ENCODE measurements around the gene NDUFAF2. TPM values are rescaled to one million over a fixed set of nuclear protein-coding genes. Genes with fewer than 3 reads are reported as not detected.

NDUFAF2 gene
- 10 to 100 TPM; 12.8 to 29.9 (median 19.5) TPM for total RNA-seq
- long read RNA-seq, donor 1, transcript NDUFAF2-201 (4 exons, 719 nt): major isoform, 16 of 23 reads
- long read RNA-seq, donor 1, partial matches to known transcripts: 2 of 23 reads
- long read RNA-seq, donor 1, other reads (novel, unspliced or antisense): 5 of 23 reads
- long read RNA-seq, donor 2, transcript NDUFAF2-201 (4 exons, 719 nt): major isoform, 5 of 8 reads
- long read RNA-seq, donor 2, partial matches to known transcripts: 2 of 8 reads
- long read RNA-seq, donor 2, other reads (novel, unspliced or antisense): 1 of 8 reads

- TF ChIP-seq CTCF (IDR thresholded peaks at IDR 0.05): no peak
- ATAC-seq: peak; percentile 99
- intact Hi-C loops (cut with DNase I, micrococcal nuclease): no loop called here
Measured at GRCh38 chr5:60944904-60945812, at the start of gene NDUFAF2, which contains the start of gene ERCC8. TSS of gene NDUFAF2 (plus strand) at chr5:60945205. CDS start at chr5:60945256, 51 bp downstream. TSS of gene ERCC8 (minus strand) at chr5:60945070. CDS start at chr5:60945008, 62 bp downstream.

GRCh38 chr5:60896991-60897390, 48.0 kb upstream of the NDUFAF2 start:
- no peaks in the 10 kb centered on the region for H3K9me3 ChIP-seq
- no peak for DNase-seq
- intact Hi-C loops (cut with DNase I, micrococcal nuclease): no loop called here
- H3K36me3 ChIP-seq (ENCODE audit: low read depth): no peaks in the 10 kb centered on the region
- no peak for ATAC-seq
- no peak for TF ChIP-seq CTCF (IDR thresholded peaks at IDR 0.05)
- no peaks in the 10 kb centered on the region for H3K4me1 ChIP-seq (ENCODE audit: low read depth)
- H3K4me3 ChIP-seq: no peak overlapping the region

More at GRCh38 chr5:60944904-60945812, at the start of gene NDUFAF2, which contains the start of gene ERCC8:
- Histone ChIP-seq H3K4me1 (ENCODE audit: low read depth) (peaks cover 16% of the 10 kb centered on the region), H3K9me3 (no peaks in the 10 kb centered on the region), H3K4me3 (peak within 1 kb of the TSS; percentile 48), H3K36me3 (ENCODE audit: low read depth) (no peaks in the 10 kb centered on the region)
- DNase-seq: peak; percentile 91 to 94 (median 91)

GRCh38 chr5:60903356-60903755, 41.6 kb upstream of the NDUFAF2 start:
- Histone ChIP-seq H3K4me1 (ENCODE audit: low read depth) (no peaks in the 10 kb centered on the region), H3K9me3 (no peaks in the 10 kb centered on the region), H3K36me3 (ENCODE audit: low read depth) (no peaks in the 10 kb centered on the region), H3K4me3 (no peak overlapping the region)
- no peak for ATAC-seq
- DNase-seq: no peak
- TF ChIP-seq CTCF (IDR thresholded peaks at IDR 0.05): no peak
- intact Hi-C loops (cut with DNase I, micrococcal nuclease): no loop called here

- Histone ChIP-seq H3K4me3 (no peak overlapping the region), H3K9me3 (no peaks in the 10 kb centered on the region), H3K36me3 (ENCODE audit: low read depth) (no peaks in the 10 kb centered on the region), H3K4me1 (ENCODE audit: low read depth) (no peaks in the 10 kb centered on the region)
- intact Hi-C loops (cut with DNase I, micrococcal nuclease): no loop called here
- DNase-seq (no peak), ATAC-seq (no peak)
- no peak for TF ChIP-seq CTCF (IDR thresholded peaks at IDR 0.05)
Measured at GRCh38 chr5:60916646-60917045, 28.4 kb upstream of the NDUFAF2 start.

- TF ChIP-seq CTCF (IDR thresholded peaks at IDR 0.05): no peak
- Histone ChIP-seq H3K9me3 (no peaks in the 10 kb centered on the region), H3K36me3 (ENCODE audit: low read depth) (no peaks in the 10 kb centered on the region), H3K4me3 (no peak overlapping the region), H3K4me1 (ENCODE audit: low read depth) (no peaks in the 10 kb centered on the region)
- no peak for DNase-seq
- intact Hi-C loops (cut with DNase I, micrococcal nuclease): no loop called here
- ATAC-seq: no peak
Measured at GRCh38 chr5:60918466-60918865, 26.5 kb upstream of the NDUFAF2 start.
